Thoracic aorta (tissue), 2 donors: ENCODE data around the gene SLC29A1. TPM values are rescaled to one million over a fixed set of nuclear protein-coding genes. Genes with fewer than 3 reads are reported as not detected.

Source experiments
- ATAC-seq: fragments of 150-250 bp; one replicate; pipeline ENCODE4 v1.8.0; 2017; ENCODE audit warnings: low read depth; ENCODE audit not compliant: insufficient number of reproducible peaks, low FRiP score
- DNase-seq: peaks from one replicate; pipeline ENCODE4 v3.0.0-alpha.2; 2020; ENCODE audit warnings: low spot score
- H3K27ac ChIP-seq, 2 donors: fragments of 200-600 bp; sonication (generic); 1 replicate in 1 of 2; 2 replicates in 1 of 2; pipeline ENCODE4 v1.5.1; 2016; ENCODE audit warnings: mild to moderate bottlenecking in 2 of 2, moderate library complexity in 2 of 2
- H3K27me3 ChIP-seq: fragments of 200-600 bp; sonication (generic); replicated peaks from 2 replicates; pipeline ENCODE4 v1.6.0; 2016; ENCODE audit warnings: mild to moderate bottlenecking; ENCODE audit not compliant: insufficient read depth
- H3K36me3 ChIP-seq: fragments of 200-600 bp; sonication (generic); one replicate; pipeline ENCODE4 v1.5.1; 2016
- H3K4me1 ChIP-seq, 2 donors: fragments of 200-600 bp; sonication (generic); 1 replicate in 1 of 2; 2 replicates in 1 of 2; pipeline versions ENCODE4 v1.5.1 to v1.6.0; 2016; ENCODE audit warnings: low read depth in 2 of 2, mild to moderate bottlenecking in 1 of 2; ENCODE audit not compliant: control insufficient read depth in 1 of 2
- H3K4me3 ChIP-seq: fragments of 200-600 bp; sonication (generic); 2 replicates; pipeline ENCODE4 v1.5.1; 2016; ENCODE audit warnings: mild to moderate bottlenecking
- H3K9me3 ChIP-seq: fragments of 200-600 bp; sonication (generic); 2 replicates; pipeline ENCODE4 v1.5.1; 2016
- total RNA-seq, 2 donors: library from RNA; depleted of rRNA; stranded (reverse); fragments of >200 nt; gene quantifications; one replicate each; pipeline versions ENCODE4 v1.1.0 to v1.2.3, GENCODE V29; 2016
- TF ChIP-seq, protein P1 (sequence below): fragments of 200-600 bp; sonication (generic); IDR thresholded peaks from one replicate; pipeline ENCODE4 v1.5.1; 2019; ENCODE audit warnings: antibody characterized with exemption

SLC29A1 gene
- total RNA-seq, 2 donors from 2014 or later: 132 to 172 TPM

DNA sequence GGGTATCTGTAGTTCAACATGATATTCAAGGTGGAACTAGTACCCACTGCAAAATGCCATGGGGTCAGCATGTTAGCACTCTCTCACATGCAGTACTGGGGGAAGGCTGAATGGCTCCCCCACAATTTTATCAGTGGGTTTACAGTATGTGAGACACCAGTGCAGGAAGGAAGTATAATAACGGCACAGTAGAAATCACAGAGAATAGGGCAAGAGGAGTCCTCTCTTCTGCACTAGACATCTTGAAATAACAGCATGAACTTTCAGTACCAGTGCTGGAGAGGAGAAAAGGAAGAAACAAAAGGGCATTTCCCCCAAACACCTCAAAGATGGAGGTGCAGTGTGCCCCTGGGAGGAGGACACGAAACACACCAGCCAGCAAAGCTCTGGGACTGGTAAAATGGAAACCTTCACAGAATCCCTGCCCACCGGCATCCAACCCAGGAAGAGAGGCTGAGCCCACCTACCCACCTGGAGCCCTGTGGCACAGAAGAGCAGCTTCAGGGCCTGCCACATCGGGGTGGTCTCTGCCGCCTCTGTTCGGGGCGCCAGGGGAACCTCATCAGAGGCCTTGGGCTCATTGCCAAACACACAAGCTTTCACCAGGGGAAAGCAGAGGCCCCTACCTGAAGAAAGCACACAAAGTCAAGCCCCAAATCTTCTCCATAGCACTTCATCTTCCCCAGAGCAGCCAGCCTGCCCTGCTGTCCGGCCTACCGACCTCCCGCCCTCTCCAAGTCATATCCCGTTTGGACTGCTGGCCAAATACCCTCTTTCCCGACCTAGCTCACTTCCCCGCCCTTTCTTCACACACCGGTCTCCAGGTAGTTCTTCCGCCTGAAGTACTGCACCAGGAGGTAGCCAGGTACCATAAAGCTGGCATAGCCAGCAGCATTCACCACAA, 32.7 kb downstream of the SLC29A1 start:
- Histone ChIP-seq H3K4me3 (peak overlapping the region; percentile 88), H3K4me1 (peaks cover 12 to 17% of the 10 kb centered on the region in 2 donors), H3K27me3 (no peaks in the 10 kb centered on the region), H3K36me3 (peaks cover 34% of the 10 kb centered on the region), H3K27ac (peak overlapping the region; percentile 59 to 76), H3K9me3 (no peaks in the 10 kb centered on the region)
- ATAC-seq: no peak
- TF ChIP-seq, protein P1, sequence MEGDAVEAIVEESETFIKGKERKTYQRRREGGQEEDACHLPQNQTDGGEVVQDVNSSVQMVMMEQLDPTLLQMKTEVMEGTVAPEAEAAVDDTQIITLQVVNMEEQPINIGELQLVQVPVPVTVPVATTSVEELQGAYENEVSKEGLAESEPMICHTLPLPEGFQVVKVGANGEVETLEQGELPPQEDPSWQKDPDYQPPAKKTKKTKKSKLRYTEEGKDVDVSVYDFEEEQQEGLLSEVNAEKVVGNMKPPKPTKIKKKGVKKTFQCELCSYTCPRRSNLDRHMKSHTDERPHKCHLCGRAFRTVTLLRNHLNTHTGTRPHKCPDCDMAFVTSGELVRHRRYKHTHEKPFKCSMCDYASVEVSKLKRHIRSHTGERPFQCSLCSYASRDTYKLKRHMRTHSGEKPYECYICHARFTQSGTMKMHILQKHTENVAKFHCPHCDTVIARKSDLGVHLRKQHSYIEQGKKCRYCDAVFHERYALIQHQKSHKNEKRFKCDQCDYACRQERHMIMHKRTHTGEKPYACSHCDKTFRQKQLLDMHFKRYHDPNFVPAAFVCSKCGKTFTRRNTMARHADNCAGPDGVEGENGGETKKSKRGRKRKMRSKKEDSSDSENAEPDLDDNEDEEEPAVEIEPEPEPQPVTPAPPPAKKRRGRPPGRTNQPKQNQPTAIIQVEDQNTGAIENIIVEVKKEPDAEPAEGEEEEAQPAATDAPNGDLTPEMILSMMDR: no peak
- no peak for DNase-seq

DNA sequence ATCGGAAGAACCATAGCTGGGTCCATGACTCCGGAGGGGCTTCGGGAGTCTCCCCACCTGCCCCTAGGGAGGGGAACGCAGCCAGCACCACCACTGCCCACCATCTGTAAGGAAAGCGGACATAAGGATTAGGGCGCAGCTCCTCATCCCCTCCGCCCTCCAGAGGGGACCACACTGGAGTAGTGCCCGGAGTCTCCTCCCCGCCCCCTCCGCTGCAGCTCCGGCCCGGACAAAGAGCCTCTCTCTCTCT, 33.3 kb downstream of the SLC29A1 start:
- Histone ChIP-seq H3K4me3 (peak overlapping the region; percentile 88), H3K27me3 (no peaks in the 10 kb centered on the region), H3K36me3 (peaks cover 28% of the 10 kb centered on the region), H3K4me1 (peaks cover 12 to 17% of the 10 kb centered on the region in 2 donors), H3K9me3 (no peaks in the 10 kb centered on the region), H3K27ac (peak overlapping the region; percentile 59 to 76)
- ATAC-seq: no peak
- TF ChIP-seq, protein P1: no peak
- DNase-seq: no peak

DNA sequence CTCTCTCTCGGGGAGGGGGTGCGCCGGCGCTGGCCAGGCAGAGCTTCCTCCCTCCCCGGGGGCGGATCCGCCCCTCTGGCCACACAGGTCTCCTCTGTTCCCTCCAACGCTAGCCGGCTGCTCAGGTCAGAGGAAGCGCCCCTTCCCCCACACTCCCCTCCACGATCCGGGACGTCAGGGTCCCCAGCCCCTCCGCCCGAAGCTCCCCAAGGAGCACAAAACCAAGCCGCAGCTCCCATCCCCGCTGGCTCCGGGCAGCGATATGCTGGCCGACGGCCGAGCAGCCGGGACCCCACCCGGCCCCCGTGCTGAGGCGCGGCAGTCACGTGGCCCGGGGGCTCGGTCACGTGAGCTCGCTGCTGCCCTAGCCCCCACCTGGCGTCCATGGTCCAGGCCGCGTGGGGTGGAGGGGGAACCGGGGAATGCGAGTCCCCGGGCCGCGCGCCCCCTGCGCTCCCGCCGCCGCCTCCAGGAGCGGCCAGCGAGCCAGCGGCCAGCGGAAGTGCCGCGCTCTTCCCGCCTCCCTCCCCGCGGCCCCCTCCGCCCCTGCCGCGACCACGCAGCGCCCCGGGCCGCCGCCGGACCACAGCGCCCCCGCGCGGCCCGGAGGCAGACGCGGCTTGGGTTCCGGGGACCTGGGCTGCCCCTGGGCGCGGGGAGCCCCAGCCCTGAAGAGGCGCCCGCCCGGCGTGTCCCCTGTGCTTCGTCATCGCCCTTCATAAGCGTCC, 33.8 kb downstream of the SLC29A1 start, which contains the start of gene SLC35B2:
TSS of gene SLC35B2 (minus strand) at position 504 of the 728 bp plus-strand sequence. CDS start at position 386, 118 bp downstream.
- TF ChIP-seq, protein P1: peak; percentile 55
- H3K4me1 ChIP-seq: peaks cover 14 to 21% of the 10 kb centered on the region in 2 donors
- H3K27me3 ChIP-seq: no peaks in the 10 kb centered on the region
- H3K27ac ChIP-seq: peak within 1 kb of the TSS; percentile 59 to 76
- ATAC-seq: peak; percentile 64
- H3K4me3 ChIP-seq: peak within 1 kb of the TSS; percentile 88
- no peak for DNase-seq
- H3K9me3 ChIP-seq: no peaks in the 10 kb centered on the region
- peaks cover 23% of the 10 kb centered on the region for H3K36me3 ChIP-seq

DNA sequence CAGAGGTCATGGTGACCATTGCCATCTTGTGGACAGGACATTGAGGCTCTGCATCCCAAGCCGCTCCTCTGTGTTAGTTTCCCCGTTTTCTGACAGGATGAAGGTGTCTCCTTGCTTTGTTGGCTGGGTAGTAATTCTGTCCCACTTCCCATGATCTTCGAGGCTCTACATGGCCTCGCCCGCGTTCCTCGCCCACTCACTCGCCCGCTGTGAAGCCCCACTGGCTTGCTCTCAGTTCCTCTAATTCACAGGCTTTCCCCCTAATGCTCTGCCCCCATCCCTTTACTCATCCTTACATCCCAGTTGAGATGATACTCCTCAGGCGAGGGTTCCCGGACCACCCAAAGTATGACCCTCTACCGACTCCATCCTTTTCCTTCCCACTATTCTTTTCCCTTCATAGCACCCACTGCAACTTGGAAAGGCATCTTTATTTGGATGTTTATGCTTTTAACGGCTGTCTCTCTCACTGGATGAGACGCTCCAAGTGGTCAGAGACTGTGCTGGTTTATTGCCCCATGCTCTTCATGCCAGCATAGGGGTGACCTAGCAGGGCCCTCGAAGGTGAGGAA, 34.4 kb downstream of the SLC29A1 start:
- ATAC-seq (peak; percentile 4), DNase-seq (no peak)
- Histone ChIP-seq H3K4me3 (peak overlapping the region; percentile 88), H3K27me3 (no peaks in the 10 kb centered on the region), H3K4me1 (peaks cover 20 to 27% of the 10 kb centered on the region in 2 donors), H3K36me3 (peaks cover 17% of the 10 kb centered on the region), H3K9me3 (no peaks in the 10 kb centered on the region), H3K27ac (peak overlapping the region; percentile 59 to 76)
- TF ChIP-seq, protein P1: no peak

- DNase-seq (no peak), ATAC-seq (no peak)
- Histone ChIP-seq H3K27me3 (no peaks in the 10 kb centered on the region), H3K9me3 (no peaks in the 10 kb centered on the region), H3K4me3 (no peak overlapping the region), H3K4me1 (peaks cover 26 to 33% of the 10 kb centered on the region in 2 donors), H3K36me3 (peaks cover 11% of the 10 kb centered on the region), H3K27ac (no peak overlapping the region)
- TF ChIP-seq, protein P1: no peak
These were observed 35.0 kb downstream of the SLC29A1 start for GRCh38 chr6:44258325-44258863.
